ENCODE measurements around the gene PIK3C2G.

The PIK3C2G gene

DNA sequence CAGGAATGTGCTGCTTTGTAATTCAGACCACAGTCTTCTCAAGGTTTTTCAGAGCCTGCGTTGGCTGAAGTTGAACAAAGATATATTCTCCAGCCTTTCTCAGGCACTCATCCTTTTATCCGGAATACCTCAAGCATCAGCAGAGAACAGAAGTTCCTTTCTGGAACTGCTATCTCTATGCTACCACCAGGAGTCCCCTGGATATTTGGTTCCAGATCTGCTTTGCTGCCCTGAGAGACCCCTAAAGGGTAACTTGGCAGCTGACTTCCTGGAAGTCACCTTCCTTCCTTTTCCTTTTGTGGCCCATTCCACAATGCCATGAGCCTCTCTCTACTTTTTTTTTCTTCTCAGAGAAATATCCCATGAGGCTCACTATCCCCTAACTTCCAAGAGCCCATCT is 288.3 kb downstream of the PIK3C2G start:
- Histone ChIP-seq H3K9ac (ENCODE audit: low read length) (no peak overlapping the region), H3K4me2 (ENCODE audit: low read length) (no peak overlapping the region), H2AK5ac (ENCODE audit: low read length) (no peak overlapping the region), H3K4me1 (ENCODE audit: control insufficient read depth, low read depth, low read length) (no peaks in the 10 kb centered on the region), H3K23ac (ENCODE audit: low read length) (no peak overlapping the region), H3K56ac (ENCODE audit: low read length) (no peak overlapping the region), H4K5ac (ENCODE audit: low read length) (no peak overlapping the region), H4K8ac (ENCODE audit: low read depth, low read length) (no peak overlapping the region), H3K36me3 (ENCODE audit: control insufficient read depth, insufficient read depth, low read length) (no peaks in the 10 kb centered on the region), H3K18ac (ENCODE audit: low read length) (no peak overlapping the region), H3K4ac (ENCODE audit: low read depth, low read length) (no peak overlapping the region), H3K27ac (ENCODE audit: low read depth, low read length) (no peak overlapping the region), H3K27me3 (ENCODE audit: insufficient read depth, low read length, poor library complexity) (no peaks in the 10 kb centered on the region), H3K79me1 (ENCODE audit: low read length) (no peaks in the 10 kb centered on the region), H2BK15ac (replicated peaks; ENCODE audit: low read depth) (no peak overlapping the region), H2BK5ac (ENCODE audit: low read length) (no peak overlapping the region), H3K79me2 (ENCODE audit: control insufficient read depth, insufficient read depth, low read length) (no peaks in the 10 kb centered on the region), H2BK120ac (ENCODE audit: low read depth, low read length) (no peak overlapping the region), H3K4me3 (ENCODE audit: low read length) (no peak overlapping the region)
- DNase-seq, result peak; percentile 53
- WGBS (ENCODE audit: extremely low coverage, insufficient coverage, low lambda C conversion rate), result no CpG with 5 or more reads among the region's 2 CpGs

DNA sequence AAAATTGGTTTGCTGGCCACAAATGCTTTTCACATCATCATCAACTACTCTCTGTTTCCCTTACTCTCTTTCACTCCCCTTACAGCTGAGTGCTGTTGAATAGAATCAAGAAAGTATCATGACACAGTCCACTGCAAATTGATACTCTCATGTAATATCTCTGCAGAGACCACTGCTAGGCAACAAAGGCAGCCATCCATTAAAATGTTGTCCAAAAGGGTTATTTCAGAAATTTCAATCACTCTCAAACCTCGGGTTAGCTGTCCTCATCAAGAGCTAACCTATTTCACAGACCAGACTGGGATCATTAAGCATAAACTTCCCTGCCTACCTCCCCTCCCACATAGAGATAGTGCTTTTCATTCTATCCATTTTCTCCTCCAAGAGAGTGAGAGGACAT is 289.8 kb downstream of the PIK3C2G start:
- no peak overlapping the region for H3K27ac ChIP-seq (ENCODE audit: low read depth, low read length)
- no peak overlapping the region for H3K9ac ChIP-seq (ENCODE audit: low read length)
- DNase-seq, result no peak
- no peak overlapping the region for H3K18ac ChIP-seq (ENCODE audit: low read length)
- no peak overlapping the region for H4K8ac ChIP-seq (ENCODE audit: low read depth, low read length)
- H3K23ac ChIP-seq (ENCODE audit: low read length), result no peak overlapping the region
- H4K5ac ChIP-seq (ENCODE audit: low read length), result no peak overlapping the region
- no peak overlapping the region for H2BK120ac ChIP-seq (ENCODE audit: low read depth, low read length)
- no peak overlapping the region for H2AK5ac ChIP-seq (ENCODE audit: low read length)
- no peak overlapping the region for H2BK15ac ChIP-seq (replicated peaks; ENCODE audit: low read depth)
- H3K4me1 ChIP-seq (ENCODE audit: control insufficient read depth, low read depth, low read length), result no peaks in the 10 kb centered on the region
- H2BK5ac ChIP-seq (ENCODE audit: low read length), result no peak overlapping the region
- no peaks in the 10 kb centered on the region for H3K27me3 ChIP-seq (ENCODE audit: insufficient read depth, low read length, poor library complexity)
- no CpG with 5 or more reads among the region's 1 CpG for WGBS (ENCODE audit: extremely low coverage, insufficient coverage, low lambda C conversion rate)
- no peak overlapping the region for H3K4me2 ChIP-seq (ENCODE audit: low read length)
- no peak overlapping the region for H3K4me3 ChIP-seq (ENCODE audit: low read length)
- H3K36me3 ChIP-seq (ENCODE audit: control insufficient read depth, insufficient read depth, low read length), result no peaks in the 10 kb centered on the region
- H3K79me1 ChIP-seq (ENCODE audit: low read length), result no peaks in the 10 kb centered on the region
- no peak overlapping the region for H3K56ac ChIP-seq (ENCODE audit: low read length)
- no peak overlapping the region for H3K4ac ChIP-seq (ENCODE audit: low read depth, low read length)
- no peaks in the 10 kb centered on the region for H3K79me2 ChIP-seq (ENCODE audit: control insufficient read depth, insufficient read depth, low read length)

DNA sequence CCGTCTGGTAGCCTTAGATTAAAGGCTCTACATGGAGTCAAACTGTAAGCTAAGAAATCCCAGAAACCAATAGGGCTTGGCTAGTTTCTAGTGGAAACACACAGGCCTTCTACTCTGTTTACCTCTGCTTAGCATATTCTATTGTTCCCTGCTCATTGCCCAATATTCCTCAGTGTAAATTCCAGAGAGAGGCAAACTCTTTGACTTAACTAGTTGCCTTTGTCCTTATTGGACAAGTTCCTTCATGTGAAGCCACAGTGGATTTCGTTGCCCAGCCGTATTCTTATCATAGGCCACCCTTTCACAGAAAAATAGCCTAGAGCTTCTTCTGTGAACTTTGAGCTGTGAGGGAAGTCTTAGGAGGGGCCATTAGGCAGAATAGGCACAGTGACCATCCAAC is 290.4 kb downstream of the PIK3C2G start:
- no peak overlapping the region for H4K8ac ChIP-seq (ENCODE audit: low read depth, low read length)
- no peaks in the 10 kb centered on the region for H3K36me3 ChIP-seq (ENCODE audit: control insufficient read depth, insufficient read depth, low read length)
- H2BK5ac ChIP-seq (ENCODE audit: low read length), result no peak overlapping the region
- H3K23ac ChIP-seq (ENCODE audit: low read length), result no peak overlapping the region
- H3K9ac ChIP-seq (ENCODE audit: low read length), result no peak overlapping the region
- no peak overlapping the region for H3K4me3 ChIP-seq (ENCODE audit: low read length)
- no peaks in the 10 kb centered on the region for H3K79me1 ChIP-seq (ENCODE audit: low read length)
- H2BK15ac ChIP-seq (replicated peaks; ENCODE audit: low read depth), result no peak overlapping the region
- H3K4me1 ChIP-seq (ENCODE audit: control insufficient read depth, low read depth, low read length), result no peaks in the 10 kb centered on the region
- peak; percentile 7 for DNase-seq
- H3K56ac ChIP-seq (ENCODE audit: low read length), result no peak overlapping the region
- no peak overlapping the region for H2BK120ac ChIP-seq (ENCODE audit: low read depth, low read length)
- WGBS (ENCODE audit: extremely low coverage, insufficient coverage, low lambda C conversion rate), result no CpG with 5 or more reads among the region's 3 CpGs
- H3K27ac ChIP-seq (ENCODE audit: low read depth, low read length), result no peak overlapping the region
- no peak overlapping the region for H4K5ac ChIP-seq (ENCODE audit: low read length)
- H3K18ac ChIP-seq (ENCODE audit: low read length), result no peak overlapping the region
- H3K4me2 ChIP-seq (ENCODE audit: low read length), result no peak overlapping the region
- H3K4ac ChIP-seq (ENCODE audit: low read depth, low read length), result no peak overlapping the region
- no peaks in the 10 kb centered on the region for H3K27me3 ChIP-seq (ENCODE audit: insufficient read depth, low read length, poor library complexity)
- H3K79me2 ChIP-seq (ENCODE audit: control insufficient read depth, insufficient read depth, low read length), result no peaks in the 10 kb centered on the region
- H2AK5ac ChIP-seq (ENCODE audit: low read length), result no peak overlapping the region

DNA sequence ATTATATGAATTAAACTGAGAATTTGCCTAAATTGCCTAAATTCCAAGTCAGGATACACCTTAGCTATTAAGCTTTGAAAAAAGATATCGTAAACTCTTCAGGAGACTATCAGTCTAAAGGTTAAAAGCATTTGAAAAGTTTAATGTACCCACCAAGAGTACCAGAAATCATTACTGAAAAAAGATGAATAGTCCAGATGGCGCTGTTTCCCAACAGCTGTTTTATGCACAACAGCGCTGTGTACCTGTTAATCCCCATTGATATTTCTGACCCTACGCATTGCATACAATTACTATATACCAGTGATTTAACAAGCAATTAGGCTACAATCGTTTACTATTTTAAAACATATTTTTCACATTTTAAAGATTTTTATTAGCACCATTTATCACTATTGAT is 291.5 kb downstream of the PIK3C2G start:
- Histone ChIP-seq H3K18ac (ENCODE audit: low read length) (no peak overlapping the region), H3K36me3 (ENCODE audit: control insufficient read depth, insufficient read depth, low read length) (no peaks in the 10 kb centered on the region), H3K27me3 (ENCODE audit: insufficient read depth, low read length, poor library complexity) (no peaks in the 10 kb centered on the region), H3K4me2 (ENCODE audit: low read length) (no peak overlapping the region), H3K79me2 (ENCODE audit: control insufficient read depth, insufficient read depth, low read length) (no peaks in the 10 kb centered on the region), H3K4me1 (ENCODE audit: control insufficient read depth, low read depth, low read length) (no peaks in the 10 kb centered on the region), H2BK5ac (ENCODE audit: low read length) (no peak overlapping the region), H2BK15ac (replicated peaks; ENCODE audit: low read depth) (no peak overlapping the region), H2AK5ac (ENCODE audit: low read length) (no peak overlapping the region), H3K56ac (ENCODE audit: low read length) (no peak overlapping the region), H4K8ac (ENCODE audit: low read depth, low read length) (no peak overlapping the region), H3K79me1 (ENCODE audit: low read length) (no peaks in the 10 kb centered on the region), H3K9ac (ENCODE audit: low read length) (no peak overlapping the region), H3K23ac (ENCODE audit: low read length) (no peak overlapping the region), H3K27ac (ENCODE audit: low read depth, low read length) (no peak overlapping the region), H3K4me3 (ENCODE audit: low read length) (no peak overlapping the region), H3K4ac (ENCODE audit: low read depth, low read length) (no peak overlapping the region), H4K5ac (ENCODE audit: low read length) (no peak overlapping the region), H2BK120ac (ENCODE audit: low read depth, low read length) (no peak overlapping the region)
- DNase-seq, result no peak
- WGBS (ENCODE audit: extremely low coverage, insufficient coverage, low lambda C conversion rate), result 100% methylated on average over 2 of the region's 5 CpGs

DNA sequence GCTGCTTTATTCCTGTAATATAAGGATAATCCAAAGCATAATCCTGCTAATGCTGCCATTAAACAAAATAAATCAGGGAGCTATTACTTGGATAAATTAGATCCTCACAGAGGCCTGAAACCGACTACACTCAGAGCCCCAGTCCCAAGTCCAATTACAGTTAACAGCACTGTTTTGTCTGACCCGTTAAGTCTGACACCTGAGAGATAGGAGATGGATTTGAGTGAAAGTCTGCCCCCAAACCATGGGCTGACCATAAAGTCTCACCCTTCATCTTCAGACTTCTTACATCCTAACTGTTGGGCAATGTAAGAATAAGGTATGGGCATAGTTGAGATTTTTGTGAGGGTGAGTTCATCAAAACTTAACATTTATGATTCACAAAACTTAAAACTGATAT is 294.8 kb downstream of the PIK3C2G start:
- no peak overlapping the region for H3K27ac ChIP-seq (ENCODE audit: low read depth, low read length)
- no peak overlapping the region for H3K18ac ChIP-seq (ENCODE audit: low read length)
- no peak overlapping the region for H4K8ac ChIP-seq (ENCODE audit: low read depth, low read length)
- H2BK15ac ChIP-seq (replicated peaks; ENCODE audit: low read depth), result no peak overlapping the region
- H2BK5ac ChIP-seq (ENCODE audit: low read length), result no peak overlapping the region
- H3K36me3 ChIP-seq (ENCODE audit: control insufficient read depth, insufficient read depth, low read length), result no peaks in the 10 kb centered on the region
- no peak overlapping the region for H3K4me3 ChIP-seq (ENCODE audit: low read length)
- peak; percentile 21 for DNase-seq
- no peak overlapping the region for H3K4ac ChIP-seq (ENCODE audit: low read depth, low read length)
- H3K56ac ChIP-seq (ENCODE audit: low read length), result no peak overlapping the region
- no peaks in the 10 kb centered on the region for H3K79me2 ChIP-seq (ENCODE audit: control insufficient read depth, insufficient read depth, low read length)
- no peak overlapping the region for H3K4me2 ChIP-seq (ENCODE audit: low read length)
- H4K5ac ChIP-seq (ENCODE audit: low read length), result no peak overlapping the region
- no peak overlapping the region for H2AK5ac ChIP-seq (ENCODE audit: low read length)
- no peak overlapping the region for H3K9ac ChIP-seq (ENCODE audit: low read length)
- H3K4me1 ChIP-seq (ENCODE audit: control insufficient read depth, low read depth, low read length), result no peaks in the 10 kb centered on the region
- no CpG with 5 or more reads among the region's 2 CpGs for WGBS (ENCODE audit: extremely low coverage, insufficient coverage, low lambda C conversion rate)
- no peak overlapping the region for H2BK120ac ChIP-seq (ENCODE audit: low read depth, low read length)
- H3K27me3 ChIP-seq (ENCODE audit: insufficient read depth, low read length, poor library complexity), result no peaks in the 10 kb centered on the region
- no peak overlapping the region for H3K23ac ChIP-seq (ENCODE audit: low read length)
- H3K79me1 ChIP-seq (ENCODE audit: low read length), result no peaks in the 10 kb centered on the region

DNA sequence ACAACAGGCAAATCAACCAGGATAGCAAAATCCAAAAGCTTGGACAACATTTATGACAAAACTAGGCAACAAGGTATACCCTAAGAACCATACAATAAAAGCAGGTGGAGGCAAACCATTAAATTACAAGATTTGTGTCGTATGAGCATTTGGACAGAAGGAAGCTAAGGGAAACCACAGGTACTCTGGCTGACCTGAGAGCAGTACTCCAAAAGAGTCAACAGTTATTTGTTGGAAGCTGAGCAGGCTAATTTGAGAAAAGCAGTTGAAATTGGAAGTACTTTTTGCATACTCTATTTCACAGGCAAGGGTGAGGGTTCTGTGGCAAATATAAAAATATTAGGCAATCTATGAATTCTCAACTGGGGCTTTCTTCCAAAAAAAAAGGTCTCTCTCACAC is 297.9 kb downstream of the PIK3C2G start:
- H3K27ac ChIP-seq (ENCODE audit: low read depth, low read length), result no peak overlapping the region
- H4K8ac ChIP-seq (ENCODE audit: low read depth, low read length), result no peak overlapping the region
- H3K79me2 ChIP-seq (ENCODE audit: control insufficient read depth, insufficient read depth, low read length), result no peaks in the 10 kb centered on the region
- H3K9ac ChIP-seq (ENCODE audit: low read length), result no peak overlapping the region
- H3K79me1 ChIP-seq (ENCODE audit: low read length), result no peaks in the 10 kb centered on the region
- no peak overlapping the region for H2BK15ac ChIP-seq (replicated peaks; ENCODE audit: low read depth)
- no peak overlapping the region for H3K4me2 ChIP-seq (ENCODE audit: low read length)
- no peaks in the 10 kb centered on the region for H3K36me3 ChIP-seq (ENCODE audit: control insufficient read depth, insufficient read depth, low read length)
- no peak overlapping the region for H2AK5ac ChIP-seq (ENCODE audit: low read length)
- H2BK120ac ChIP-seq (ENCODE audit: low read depth, low read length), result no peak overlapping the region
- no peak overlapping the region for H3K4ac ChIP-seq (ENCODE audit: low read depth, low read length)
- H4K5ac ChIP-seq (ENCODE audit: low read length), result no peak overlapping the region
- WGBS (ENCODE audit: extremely low coverage, insufficient coverage, low lambda C conversion rate), result no CpG with 5 or more reads among the region's 1 CpG
- no peak overlapping the region for H2BK5ac ChIP-seq (ENCODE audit: low read length)
- no peaks in the 10 kb centered on the region for H3K4me1 ChIP-seq (ENCODE audit: control insufficient read depth, low read depth, low read length)
- H3K56ac ChIP-seq (ENCODE audit: low read length), result no peak overlapping the region
- no peaks in the 10 kb centered on the region for H3K27me3 ChIP-seq (ENCODE audit: insufficient read depth, low read length, poor library complexity)
- DNase-seq, result no peak
- H3K4me3 ChIP-seq (ENCODE audit: low read length), result no peak overlapping the region
- no peak overlapping the region for H3K18ac ChIP-seq (ENCODE audit: low read length)
- H3K23ac ChIP-seq (ENCODE audit: low read length), result no peak overlapping the region
